MCF 10A (cell line): ENCODE data around the gene MRPS2. TPM values are rescaled to one million over a fixed set of nuclear protein-coding genes. Genes with fewer than 3 reads are reported as not detected.
A peak's percentile ranks its signal among the peaks of the same experiment; 100 is the strongest.

Experiments
- BruUV-seq: library from RNA; stranded (reverse); fragments of 400-500 nt; replicated peaks from 2 replicates; lab custom pipeline; 2021; lab: Mats Ljungman, UMichigan
- CTCF ChIA-PET: fragments of 300-600 bp; sonication (Branson Sonifier 250); formaldehyde crosslinking; extraction: SDS; loops from one replicate; lab custom pipeline; 2021; ENCODE audit warnings: antibody characterized with exemption, inconsistent platforms; lab: Yijun Ruan, JAX
- POLR2A ChIA-PET: fragments of 300-600, 350-650 bp; sonication (Branson Sonifier 250); formaldehyde crosslinking; extraction: SDS; loops from one replicate; lab custom pipeline; 2020; ENCODE audit warnings: antibody characterized with exemption, inconsistent platforms; lab: Yijun Ruan, JAX
- DNase-seq: peaks from one replicate; pipeline ENCODE4 v3.0.0-alpha.2; 2018; ENCODE audit not compliant: unreplicated experiment
- H3K27ac Mint-ChIP-seq: one replicate; pipeline ENCODE4 v1.8.0; 2022; ENCODE audit warnings: mild to moderate bottlenecking, low read depth, mixed read lengths; ENCODE audit not compliant: unreplicated experiment
- H3K27me3 Mint-ChIP-seq: one replicate; pipeline ENCODE4 v1.8.0; 2022; ENCODE audit warnings: mixed read lengths; ENCODE audit not compliant: insufficient read depth, unreplicated experiment
- H3K36me3 Mint-ChIP-seq: one replicate; pipeline ENCODE4 v1.8.0; 2022; ENCODE audit warnings: mild to moderate bottlenecking, moderate library complexity, mixed read lengths; ENCODE audit not compliant: insufficient read depth, unreplicated experiment
- H3K4me1 Mint-ChIP-seq: one replicate; pipeline ENCODE4 v1.8.0; 2022; ENCODE audit warnings: mixed read lengths; ENCODE audit not compliant: insufficient read depth, unreplicated experiment
- H3K4me3 Mint-ChIP-seq: one replicate; pipeline ENCODE4 v1.8.0; 2022; ENCODE audit warnings: mild to moderate bottlenecking, moderate library complexity, mixed read lengths; ENCODE audit not compliant: unreplicated experiment
- H3K9me3 Mint-ChIP-seq: one replicate; pipeline ENCODE4 v1.8.0; 2022; ENCODE audit warnings: mixed read lengths; ENCODE audit not compliant: unreplicated experiment
- intact Hi-C: fragments of 100-400 bp; cut with micrococcal nuclease; formaldehyde crosslinking; loops from 2 replicates; pipeline ENCODE4 v1.14.1; 2022
- total RNA-seq: library from RNA; stranded (reverse); gene quantifications from 2 replicates; pipeline ENCODE4 v1.2.3, GENCODE V29; 2022
- TF ChIP-seq, protein P1 (sequence below): fragments of 200-600 bp; IDR thresholded peaks from one replicate; pipeline ENCODE4 v1.8.0; 2022; ENCODE audit warnings: antibody characterized with exemption, mild to moderate bottlenecking; ENCODE audit not compliant: unreplicated experiment

Gene MRPS2
- total RNA-seq, 1 experiment from 2014 or later = 45.8 TPM

DNA sequence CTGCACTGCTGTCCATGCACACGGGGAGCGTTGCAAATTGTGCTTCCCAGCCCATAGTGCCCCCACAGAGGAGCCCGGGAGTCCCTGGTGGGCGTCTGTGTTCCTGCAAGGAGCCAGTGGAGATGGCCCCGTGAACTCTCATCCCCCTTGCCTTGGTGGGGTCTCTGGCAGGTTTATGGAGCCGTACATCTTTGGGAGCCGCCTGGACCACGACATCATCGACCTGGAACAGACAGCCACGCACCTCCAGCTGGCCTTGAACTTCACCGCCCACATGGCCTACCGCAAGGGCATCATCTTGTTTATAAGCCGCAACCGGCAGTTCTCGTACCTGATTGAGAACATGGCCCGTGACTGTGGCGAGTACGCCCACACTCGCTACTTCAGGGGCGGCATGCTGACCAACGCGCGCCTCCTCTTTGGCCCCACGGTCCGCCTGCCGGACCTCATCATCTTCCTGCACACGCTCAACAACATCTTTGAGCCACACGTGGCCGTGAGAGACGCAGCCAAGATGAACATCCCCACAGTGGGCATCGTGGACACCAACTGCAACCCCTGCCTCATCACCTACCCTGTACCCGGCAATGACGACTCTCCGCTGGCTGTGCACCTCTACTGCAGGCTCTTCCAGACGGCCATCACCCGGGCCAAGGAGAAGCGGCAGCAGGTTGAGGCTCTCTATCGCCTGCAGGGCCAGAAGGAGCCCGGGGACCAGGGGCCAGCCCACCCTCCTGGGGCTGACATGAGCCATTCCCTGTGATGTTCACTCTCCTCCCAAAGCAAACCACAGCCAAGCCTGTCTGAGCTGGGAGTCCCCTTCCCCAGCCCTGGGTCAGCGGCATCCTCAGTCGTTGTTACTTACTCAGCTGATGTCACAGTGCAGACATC, 3.1 kb downstream of the MRPS2 start:
- Mint-ChIP-seq H3K27me3 (no peaks in the 10 kb centered on the region), H3K9me3 (no peaks in the 10 kb centered on the region), H3K4me3 (no peak overlapping the region), H3K36me3 (peaks cover 30% of the 10 kb centered on the region), H3K27ac (no peak overlapping the region), H3K4me1 (no peaks in the 10 kb centered on the region)
- POLR2A ChIA-PET = interaction anchor here (1.1 kb wide), 1 partner anchor 9 kb away, joined by 4 read pairs; no protein-coding TSS in a partner anchor
- intact Hi-C loops = no loop called here
- BruUV-seq = no TSS peak
- TF ChIP-seq, protein P1, sequence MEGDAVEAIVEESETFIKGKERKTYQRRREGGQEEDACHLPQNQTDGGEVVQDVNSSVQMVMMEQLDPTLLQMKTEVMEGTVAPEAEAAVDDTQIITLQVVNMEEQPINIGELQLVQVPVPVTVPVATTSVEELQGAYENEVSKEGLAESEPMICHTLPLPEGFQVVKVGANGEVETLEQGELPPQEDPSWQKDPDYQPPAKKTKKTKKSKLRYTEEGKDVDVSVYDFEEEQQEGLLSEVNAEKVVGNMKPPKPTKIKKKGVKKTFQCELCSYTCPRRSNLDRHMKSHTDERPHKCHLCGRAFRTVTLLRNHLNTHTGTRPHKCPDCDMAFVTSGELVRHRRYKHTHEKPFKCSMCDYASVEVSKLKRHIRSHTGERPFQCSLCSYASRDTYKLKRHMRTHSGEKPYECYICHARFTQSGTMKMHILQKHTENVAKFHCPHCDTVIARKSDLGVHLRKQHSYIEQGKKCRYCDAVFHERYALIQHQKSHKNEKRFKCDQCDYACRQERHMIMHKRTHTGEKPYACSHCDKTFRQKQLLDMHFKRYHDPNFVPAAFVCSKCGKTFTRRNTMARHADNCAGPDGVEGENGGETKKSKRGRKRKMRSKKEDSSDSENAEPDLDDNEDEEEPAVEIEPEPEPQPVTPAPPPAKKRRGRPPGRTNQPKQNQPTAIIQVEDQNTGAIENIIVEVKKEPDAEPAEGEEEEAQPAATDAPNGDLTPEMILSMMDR = no peak
- DNase-seq = no peak
- CTCF ChIA-PET = interaction anchor here (0.7 to 1.7 kb wide), 5 partner anchors 15 to 126 kb away, joined by 3 to 6 read pairs (median 3); no protein-coding TSS in a partner anchor

DNA sequence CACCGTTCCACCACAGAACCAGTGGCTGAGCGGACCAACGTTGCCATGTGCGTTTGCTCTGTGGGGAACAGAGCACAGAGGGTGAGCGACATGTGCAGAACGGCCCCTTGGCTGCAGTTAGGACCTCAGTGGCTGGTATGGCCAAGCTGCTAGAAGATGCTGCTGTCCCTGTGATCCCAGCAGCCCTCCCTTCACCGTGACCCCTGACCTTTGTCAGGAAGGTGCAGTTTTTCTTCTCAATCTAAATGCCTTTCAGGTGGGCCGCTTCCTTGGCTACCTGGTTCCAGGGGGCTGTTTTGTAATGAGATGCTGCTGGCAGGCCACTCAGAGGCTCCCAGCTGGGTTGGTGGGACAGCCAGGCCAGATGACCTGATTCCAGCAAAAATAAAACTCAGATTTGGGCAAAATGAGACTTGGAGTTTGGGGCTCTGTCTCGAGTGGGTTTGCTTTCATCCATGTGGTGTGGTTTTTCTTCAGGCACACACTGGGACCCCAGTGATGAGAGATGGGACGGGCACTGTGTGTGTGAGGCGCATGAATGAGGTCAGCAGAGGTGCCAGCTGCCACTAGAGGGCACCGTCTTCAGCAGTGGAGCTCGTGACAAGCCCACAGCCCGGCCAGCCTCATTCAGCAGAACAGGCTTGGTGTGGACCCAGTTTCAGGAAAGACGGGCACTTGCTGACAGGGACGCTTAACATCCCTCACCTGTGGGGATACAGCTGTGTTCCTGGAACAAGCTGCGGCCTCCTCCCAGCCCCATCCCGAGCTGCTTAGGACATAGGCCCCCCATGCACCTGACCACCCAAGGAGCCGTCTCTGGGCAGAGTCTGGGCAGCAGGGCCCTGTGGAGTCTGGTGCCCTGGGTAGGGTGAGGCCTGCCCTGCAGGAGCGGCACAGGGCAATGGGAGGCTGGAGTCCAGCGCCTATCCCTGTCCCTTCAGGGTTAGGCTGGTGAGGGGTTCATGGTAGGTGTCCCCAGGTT, 4.1 kb downstream of the MRPS2 start:
- POLR2A ChIA-PET = interaction anchor here (1.0 to 1.1 kb wide), 2 partner anchors 10 to 24 kb away, joined by 3 to 4 read pairs; no protein-coding TSS in a partner anchor
- no peak overlapping the region for H3K27ac Mint-ChIP-seq
- H3K4me3 Mint-ChIP-seq = no peak overlapping the region

DNA sequence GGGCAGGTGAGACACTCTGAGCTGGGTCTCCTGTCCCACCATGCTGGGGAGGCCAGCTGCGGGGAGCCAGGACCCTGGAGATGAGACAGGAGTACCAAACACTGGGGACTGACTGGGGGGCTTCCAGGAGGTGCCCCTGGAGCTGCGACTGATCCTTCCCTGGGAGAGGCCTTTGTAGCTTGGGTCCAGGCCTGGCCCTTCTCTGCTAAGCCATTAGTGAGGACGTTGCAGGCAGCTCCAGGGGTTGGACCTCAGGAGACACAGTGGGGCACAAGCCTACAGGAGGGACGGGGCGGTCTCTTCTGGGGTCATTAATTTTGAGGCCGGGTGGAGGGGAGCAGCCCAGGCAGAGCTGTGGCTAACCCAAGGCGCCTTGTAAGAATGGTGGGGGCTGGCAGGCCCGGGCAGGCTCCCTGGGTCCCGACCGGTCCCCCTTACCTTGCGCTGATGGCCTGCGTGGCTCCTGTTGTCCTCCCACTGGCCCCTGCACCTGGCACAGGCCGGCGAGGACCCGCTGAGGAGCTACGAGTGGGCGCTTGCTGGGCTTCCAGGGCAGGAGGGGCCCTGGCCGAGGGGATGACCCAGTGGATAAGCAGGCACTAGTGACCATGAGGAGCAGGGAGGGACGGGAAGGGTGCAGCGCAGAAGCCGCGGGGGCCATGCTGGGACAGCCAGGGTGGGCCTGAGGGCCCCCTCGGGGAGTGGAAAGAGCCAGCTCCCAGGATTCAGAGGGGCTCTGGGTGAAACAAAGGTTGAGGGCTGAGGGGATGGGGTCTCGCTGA, 5.1 kb downstream of the MRPS2 start:
- Mint-ChIP-seq H3K36me3 (peaks cover 27% of the 10 kb centered on the region), H3K4me1 (no peaks in the 10 kb centered on the region), H3K27ac (no peak overlapping the region), H3K9me3 (peaks cover 9% of the 10 kb centered on the region), H3K27me3 (no peaks in the 10 kb centered on the region), H3K4me3 (no peak overlapping the region)
- TF ChIP-seq, protein P1 = no peak
- no peak for DNase-seq
- ChIA-PET POLR2A (interaction anchor here (1.0 to 1.5 kb wide), 2 partner anchors 25 kb away, joined by 3 read pairs; no protein-coding TSS in a partner anchor), CTCF (interaction anchor here (0.6 to 1.7 kb wide), 7 partner anchors 17 to 491 kb away, joined by 3 to 6 read pairs (median 3); no protein-coding TSS in a partner anchor)
- BruUV-seq = no TSS peak
- intact Hi-C loops = no loop called here

More for the DNA sequence above, 4.1 kb downstream of the MRPS2 start:
- H3K36me3 Mint-ChIP-seq = peaks cover 30% of the 10 kb centered on the region
- TF ChIP-seq, protein P1 = peak; percentile 75
- CTCF ChIA-PET = interaction anchor here (0.6 to 1.7 kb wide), 8 partner anchors 16 to 1727 kb away, joined by 3 to 6 read pairs (median 3); no protein-coding TSS in a partner anchor
- peaks cover 8% of the 10 kb centered on the region for H3K9me3 Mint-ChIP-seq
- no peaks in the 10 kb centered on the region for H3K4me1 Mint-ChIP-seq
- intact Hi-C loops = no loop called here
- DNase-seq = peak; percentile 59
- TSS peak; percentile 34 for BruUV-seq
- no peaks in the 10 kb centered on the region for H3K27me3 Mint-ChIP-seq
